PC-9 (cell line): ENCODE measurements around the gene KCNJ8. TPM values are rescaled to one million over a fixed set of nuclear protein-coding genes. Genes with fewer than 3 reads are reported as not detected.
"Not testable (repeated sequence)": the region's sequence is repeated elsewhere in the genome, so short reads cannot be mapped to it uniquely, and the experiment has no call there.

Experiments used
- BruUV-seq: library from RNA; stranded (reverse); fragments of 400-500 nt; replicated peaks from 2 replicates; lab custom pipeline; 2021; lab: Mats Ljungman, UMichigan
- CTCF ChIA-PET: fragments of 300-600 bp; sonication (Branson Sonifier 250); formaldehyde crosslinking; loops from one replicate; lab custom pipeline; 2022; ENCODE audit warnings: antibody characterized with exemption; lab: Charles Lee
- POLR2A ChIA-PET: fragments of 300-600 bp; sonication (Branson Sonifier 250); formaldehyde crosslinking; loops from one replicate; lab custom pipeline; 2022; ENCODE audit warnings: antibody characterized with exemption; ENCODE audit not compliant: unreplicated experiment; lab: Charles Lee
- DNase-seq, 2 experiments: peaks; one replicate each; pipeline versions ENCODE4 v3.0.0 to v3.0.0-alpha.2; 2015 to 2022; ENCODE audit warnings: mixed read lengths in 1 of 2
- H2AFZ ChIP-seq: fragments of 200-600 bp; sonication (generic); 2 replicates; pipeline ENCODE4 v1.8.1; 2017; ENCODE audit warnings: antibody characterized with exemption
- H3F3A ChIP-seq: fragments of 200-600 bp; sonication (generic); 2 replicates; pipeline ENCODE4 v1.8.1; 2017; ENCODE audit warnings: antibody characterized with exemption, mild to moderate bottlenecking, low read depth; ENCODE audit not compliant: insufficient read depth
- H3K27ac ChIP-seq: fragments of 200-600 bp; sonication (generic); 2 replicates; pipeline ENCODE4 v1.6.1; 2016; ENCODE audit warnings: mixed run types
- H3K27me3 ChIP-seq: fragments of 200-600 bp; sonication (generic); 2 replicates; pipeline ENCODE4 v1.6.1; 2016; ENCODE audit warnings: low read depth, mixed run types; ENCODE audit not compliant: insufficient read depth
- H3K36me3 ChIP-seq: fragments of 200-600 bp; sonication (generic); 2 replicates; pipeline ENCODE4 v1.6.1; 2016; ENCODE audit warnings: low read depth, mixed run types
- H3K4me1 ChIP-seq: fragments of 200-600 bp; sonication (generic); replicated peaks from 2 replicates; pipeline ENCODE4 v1.6.1; 2016; ENCODE audit warnings: mixed run types; ENCODE audit not compliant: insufficient read depth
- H3K4me2 ChIP-seq: fragments of 200-600 bp; sonication (generic); 2 replicates; pipeline ENCODE4 v1.6.1; 2017; ENCODE audit warnings: mixed run types
- H3K4me3 ChIP-seq: fragments of 200-600 bp; sonication (generic); 2 replicates; pipeline ENCODE4 v1.6.1; 2016; ENCODE audit warnings: mixed run types
- H3K79me2 ChIP-seq: fragments of 200-600 bp; sonication (generic); 2 replicates; pipeline ENCODE4 v1.6.1; 2017; ENCODE audit warnings: low read depth, mixed run types
- H3K9me2 ChIP-seq: fragments of 200-600 bp; sonication (generic); 2 replicates; pipeline ENCODE4 v1.8.1; 2017; ENCODE audit warnings: mild to moderate bottlenecking; ENCODE audit not compliant: insufficient read depth
- H3K9me3 ChIP-seq: fragments of 200-600 bp; sonication (generic); 2 replicates; pipeline ENCODE4 v1.8.1; 2016; ENCODE audit warnings: low read depth; ENCODE audit not compliant: insufficient read depth
- H4K20me1 ChIP-seq: fragments of 200-600 bp; sonication (generic); 2 replicates; pipeline ENCODE4 v1.8.1; 2017; ENCODE audit not compliant: insufficient read depth
- CTCF ChIP-seq: fragments of 200-600 bp; sonication (generic); conservative IDR thresholded peaks from 2 replicates; pipeline ENCODE4 v1.6.1; 2017; ENCODE audit warnings: mixed run types, antibody characterized with exemption, mild to moderate bottlenecking, moderate library complexity
- EZH2 ChIP-seq: fragments of 200-600 bp; sonication (generic); IDR thresholded peaks from 2 replicates; pipeline ENCODE4 v1.8.0; 2017; ENCODE audit warnings: antibody characterized with exemption, low read depth
- intact Hi-C: fragments of 100-400 bp; cut with micrococcal nuclease; formaldehyde crosslinking; loops from one replicate; pipeline ENCODE4 v1.10.0; 2022; ENCODE audit not compliant: unreplicated experiment
- total RNA-seq: library from RNA; stranded (reverse); gene quantifications from 2 replicates; pipeline ENCODE4 v1.2.3, GENCODE V29; 2021

KCNJ8 gene
- total RNA-seq, 1 experiment from 2014 or later, result not detected

- CTCF ChIA-PET, result no interaction called here
- TF ChIP-seq CTCF (no peak), EZH2 (no peak)
Observed at GRCh38 chr12:21795648-21796328, 21.3 kb upstream of the KCNJ8 start.

GRCh38 chr12:21794807-21795595 lies 20.5 kb upstream of the KCNJ8 start:
- H3K9me3 ChIP-seq, DNase-seq, POLR2A ChIA-PET, CTCF ChIA-PET, H3K4me1 ChIP-seq, H3K36me3 ChIP-seq, H3K79me2 ChIP-seq, H3K27ac ChIP-seq, H2AFZ ChIP-seq, H3F3A ChIP-seq, H3K9me2 ChIP-seq, H4K20me1 ChIP-seq, H3K27me3 ChIP-seq, H3K4me2 ChIP-seq, H3K4me3 ChIP-seq, BruUV-seq, intact Hi-C loops: not testable (repeated sequence)

More at GRCh38 chr12:21795648-21796328, 21.3 kb upstream of the KCNJ8 start:
- Histone ChIP-seq H3K27me3 (no peaks in the 10 kb centered on the region; the same call in 1 of the 2 replicates), H2AFZ (no peak overlapping the region), H3F3A (no peaks in the 10 kb centered on the region), H3K4me2 (no peak overlapping the region), H3K4me3 (no peak overlapping the region), H3K9me2 (peaks cover 5% of the 10 kb centered on the region), H4K20me1 (no peaks in the 10 kb centered on the region), H3K27ac (no peak overlapping the region), H3K36me3 (no peaks in the 10 kb centered on the region), H3K4me1 (no peaks in the 10 kb centered on the region), H3K9me3 (no peaks in the 10 kb centered on the region), H3K79me2 (no peaks in the 10 kb centered on the region)
- POLR2A ChIA-PET, result no interaction called here
- DNase-seq, result no peak
- no TSS peak for BruUV-seq
- intact Hi-C loops, result no loop called here

GRCh38 chr12:21789687-21790086 lies 15.2 kb upstream of the KCNJ8 start:
- H3K36me3 ChIP-seq, BruUV-seq, H3K27ac ChIP-seq, H3K4me3 ChIP-seq, intact Hi-C loops, H4K20me1 ChIP-seq, DNase-seq, H3K27me3 ChIP-seq, CTCF ChIA-PET, H3K4me1 ChIP-seq, H2AFZ ChIP-seq, H3K9me3 ChIP-seq, H3K79me2 ChIP-seq, H3F3A ChIP-seq, POLR2A ChIA-PET, H3K4me2 ChIP-seq, H3K9me2 ChIP-seq: not testable (repeated sequence)
